Cardiac muscle cell (in vitro differentiated cells and primary cell): ENCODE results near the gene ASIC1. TPM values are rescaled to one million over a fixed set of nuclear protein-coding genes. Genes with fewer than 3 reads are reported as not detected.

Source experiments
- DNase-seq, 2 donors: peaks; one replicate each; pipeline versions ENCODE4 v3.0.0 to v3.0.0-alpha.2; 2010 to 2017; ENCODE audit warnings: low read depth in 1 of 2, low spot score in 1 of 2
- H3K27ac ChIP-seq: fragments of 200-600 bp; sonication (generic); 2 replicates; pipeline ENCODE4 v1.5.1; 2016
- H3K27me3 ChIP-seq: fragments of 200-600 bp; sonication (generic); 2 replicates; pipeline ENCODE4 v1.6.0; 2016; ENCODE audit warnings: control low read depth
- H3K36me3 ChIP-seq: fragments of 200-600 bp; sonication (generic); 2 replicates; pipeline ENCODE4 v1.5.1; 2016; ENCODE audit warnings: control low read depth
- H3K4me1 ChIP-seq: fragments of 200-600 bp; sonication (generic); 2 replicates; pipeline ENCODE4 v1.8.1; 2017; ENCODE audit warnings: low read depth, mild to moderate bottlenecking, mixed run types
- H3K4me3 ChIP-seq: fragments of 200-600 bp; sonication (generic); 2 replicates; pipeline ENCODE4 v1.5.1; 2016; ENCODE audit warnings: mild to moderate bottlenecking
- H3K9me3 ChIP-seq: fragments of 200-600 bp; sonication (generic); 2 replicates; pipeline ENCODE4 v1.5.1; 2017; ENCODE audit warnings: low read depth, mild to moderate bottlenecking, control low read depth
- polyA plus RNA-seq: library from polyadenylated mRNA; unstranded; fragments of >200 nt; fragmentation: Nextera tagmentation; extraction: Ambion mirVana; gene quantifications from 2 replicates; pipeline ENCODE4 v1.2.1, GENCODE V29; 2016
- total RNA-seq: library from RNA; depleted of rRNA; stranded (reverse); fragments of >200 nt; gene quantifications from 2 replicates; pipeline ENCODE4 v1.2.3, GENCODE V29; 2016
- TF ChIP-seq, protein P1 (sequence below): IDR thresholded peaks from 2 replicates; pipeline ENCODE4 v1.5.1; 2012; ENCODE audit warnings: low read depth, mild to moderate bottlenecking, low read length

The ASIC1 gene
- total and polyA plus RNA-seq, 2 experiments from 2014 or later: 4.6 to 7.0 TPM

DNA sequence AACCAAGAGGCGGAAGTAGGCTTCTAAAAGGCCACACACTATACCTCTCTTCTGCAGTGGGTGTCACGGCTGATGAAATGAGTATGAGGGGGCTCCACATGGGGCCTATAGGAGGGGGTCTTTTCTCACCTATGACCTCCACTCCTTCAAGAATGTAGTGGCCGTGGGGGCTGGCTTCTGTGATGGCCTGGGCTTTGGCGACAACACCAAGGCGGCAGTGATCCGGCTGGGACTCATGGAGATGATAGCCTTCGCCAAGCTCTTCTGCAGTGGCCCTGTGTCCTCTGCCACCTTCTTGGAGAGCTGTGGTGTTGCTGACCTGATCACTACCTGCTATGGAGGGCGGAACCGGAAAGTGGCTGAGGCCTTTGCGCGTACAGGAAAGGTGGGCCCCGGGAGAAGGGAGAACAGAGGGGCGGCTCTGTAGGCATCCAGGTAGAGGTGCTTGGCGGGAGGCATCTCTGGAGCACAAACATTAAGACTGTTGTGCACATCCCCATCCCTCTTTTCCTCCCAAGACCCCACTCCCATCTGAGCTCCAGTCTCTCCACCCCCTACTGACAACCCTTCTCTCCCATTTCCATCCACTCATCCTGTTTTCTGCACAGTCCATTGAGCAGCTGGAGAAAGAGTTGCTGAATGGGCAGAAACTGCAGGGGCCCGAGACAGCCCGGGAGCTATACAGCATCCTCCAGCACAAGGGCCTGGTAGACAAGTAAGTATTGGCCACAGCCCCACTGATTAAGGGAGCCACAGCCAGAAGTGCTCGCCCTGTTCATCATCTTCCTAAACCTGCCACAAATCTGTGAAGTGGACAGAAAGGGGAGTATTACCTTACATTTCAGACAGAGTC lies 50.2 kb downstream of the ASIC1 start:
- H3K27me3 ChIP-seq: no peaks in the 10 kb centered on the region
- no peaks in the 10 kb centered on the region for H3K36me3 ChIP-seq
- no peaks in the 10 kb centered on the region for H3K9me3 ChIP-seq
- H3K4me1 ChIP-seq: peaks cover 42% of the 10 kb centered on the region
- DNase-seq: no peak
- TF ChIP-seq, protein P1, sequence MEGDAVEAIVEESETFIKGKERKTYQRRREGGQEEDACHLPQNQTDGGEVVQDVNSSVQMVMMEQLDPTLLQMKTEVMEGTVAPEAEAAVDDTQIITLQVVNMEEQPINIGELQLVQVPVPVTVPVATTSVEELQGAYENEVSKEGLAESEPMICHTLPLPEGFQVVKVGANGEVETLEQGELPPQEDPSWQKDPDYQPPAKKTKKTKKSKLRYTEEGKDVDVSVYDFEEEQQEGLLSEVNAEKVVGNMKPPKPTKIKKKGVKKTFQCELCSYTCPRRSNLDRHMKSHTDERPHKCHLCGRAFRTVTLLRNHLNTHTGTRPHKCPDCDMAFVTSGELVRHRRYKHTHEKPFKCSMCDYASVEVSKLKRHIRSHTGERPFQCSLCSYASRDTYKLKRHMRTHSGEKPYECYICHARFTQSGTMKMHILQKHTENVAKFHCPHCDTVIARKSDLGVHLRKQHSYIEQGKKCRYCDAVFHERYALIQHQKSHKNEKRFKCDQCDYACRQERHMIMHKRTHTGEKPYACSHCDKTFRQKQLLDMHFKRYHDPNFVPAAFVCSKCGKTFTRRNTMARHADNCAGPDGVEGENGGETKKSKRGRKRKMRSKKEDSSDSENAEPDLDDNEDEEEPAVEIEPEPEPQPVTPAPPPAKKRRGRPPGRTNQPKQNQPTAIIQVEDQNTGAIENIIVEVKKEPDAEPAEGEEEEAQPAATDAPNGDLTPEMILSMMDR: no peak
- H3K4me3 ChIP-seq: no peak overlapping the region
- peak overlapping the region; percentile 97 for H3K27ac ChIP-seq

DNA sequence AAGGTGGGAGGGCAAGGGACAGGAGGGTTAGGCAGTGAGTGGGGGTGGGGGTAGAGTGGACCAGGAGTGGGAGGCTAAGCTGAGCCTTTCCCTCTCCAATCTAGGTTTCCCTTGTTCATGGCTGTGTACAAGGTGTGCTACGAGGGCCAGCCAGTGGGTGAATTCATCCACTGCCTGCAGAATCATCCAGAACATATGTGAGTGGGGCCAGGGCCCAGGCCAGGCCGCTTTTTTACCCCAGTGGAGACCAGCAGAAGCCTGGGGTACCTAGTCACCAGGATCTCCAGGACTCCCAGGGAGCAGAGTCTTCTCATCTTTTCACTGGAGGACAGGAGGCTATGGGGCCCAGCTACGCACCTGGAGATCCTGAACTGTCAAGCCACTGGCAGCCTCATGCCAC lies 51.9 kb downstream of the ASIC1 start:
- no peaks in the 10 kb centered on the region for H3K36me3 ChIP-seq
- peaks cover 31% of the 10 kb centered on the region for H3K4me1 ChIP-seq
- TF ChIP-seq, protein P1: no peak
- H3K9me3 ChIP-seq: no peaks in the 10 kb centered on the region
- DNase-seq: no peak
- no peak overlapping the region for H3K4me3 ChIP-seq
- peak overlapping the region; percentile 97 for H3K27ac ChIP-seq
- no peaks in the 10 kb centered on the region for H3K27me3 ChIP-seq

DNA sequence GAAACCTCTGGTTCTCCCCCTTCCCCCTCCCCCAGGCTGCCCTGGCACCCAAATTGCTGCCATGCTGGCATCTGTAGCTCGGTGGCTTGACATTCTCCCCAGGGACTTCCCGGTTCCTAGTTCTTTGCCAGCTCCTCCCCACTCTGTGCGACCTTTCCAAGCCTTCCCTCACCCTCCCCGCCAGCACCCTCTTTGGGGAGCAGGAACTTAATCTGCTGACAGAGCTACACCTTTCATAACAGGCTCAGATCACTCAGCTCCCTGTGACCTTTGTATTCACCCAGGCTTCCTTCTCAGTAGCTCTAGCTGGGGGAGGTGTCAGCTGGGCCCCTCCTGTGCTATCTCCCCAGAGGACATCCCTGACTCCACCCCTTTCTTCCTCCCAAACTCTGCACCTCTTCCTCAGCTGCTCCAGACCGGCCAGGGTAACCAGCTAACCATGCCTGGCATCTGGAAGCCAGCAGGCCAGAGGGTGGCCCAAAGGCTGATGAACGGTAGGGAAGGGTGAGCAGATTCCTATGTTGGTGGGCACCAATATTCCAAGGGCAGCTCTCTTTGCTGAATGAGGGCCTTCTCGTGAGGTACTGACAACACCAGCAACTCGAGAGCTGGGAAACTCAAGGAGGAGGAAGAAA lies 52.8 kb downstream of the ASIC1 start:
- H3K36me3 ChIP-seq: no peaks in the 10 kb centered on the region
- H3K4me3 ChIP-seq: no peak overlapping the region
- H3K27ac ChIP-seq: peak overlapping the region; percentile 97
- TF ChIP-seq, protein P1: no peak
- H3K9me3 ChIP-seq: no peaks in the 10 kb centered on the region
- no peak for DNase-seq
- H3K4me1 ChIP-seq: peaks cover 31% of the 10 kb centered on the region
- H3K27me3 ChIP-seq: no peaks in the 10 kb centered on the region

DNA sequence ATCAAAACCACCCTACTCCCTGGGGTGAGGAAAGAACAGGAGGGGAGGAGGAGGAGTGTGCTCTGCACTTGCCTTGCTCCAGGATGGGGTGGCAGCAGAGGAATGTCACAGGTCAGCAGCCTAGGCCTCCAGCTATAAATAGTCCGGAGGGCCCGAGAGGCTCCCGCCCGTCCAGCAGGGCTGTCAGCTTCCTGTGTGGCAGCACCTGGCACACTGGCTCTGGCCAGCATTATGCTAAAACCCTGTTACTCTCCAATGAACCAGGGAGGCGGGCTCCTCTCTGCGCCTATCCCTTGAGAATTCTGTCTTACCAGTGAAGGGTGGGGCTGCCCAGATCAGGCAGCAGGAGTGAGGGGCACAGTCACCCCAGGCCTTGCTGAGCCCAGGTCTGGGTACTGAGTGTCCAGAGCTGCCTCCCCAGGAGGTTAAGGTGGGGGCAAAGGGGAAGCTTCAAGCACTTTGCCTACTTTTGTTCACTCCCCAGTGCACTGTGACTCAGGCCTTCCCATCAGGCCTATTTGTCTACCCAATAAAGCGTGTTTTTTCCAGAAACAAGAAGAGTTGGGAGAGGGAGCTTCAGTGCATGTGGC lies 53.5 kb downstream of the ASIC1 start:
- Histone ChIP-seq H3K27ac (peak overlapping the region; percentile 97), H3K4me3 (no peak overlapping the region), H3K4me1 (peaks cover 31% of the 10 kb centered on the region), H3K36me3 (no peaks in the 10 kb centered on the region), H3K27me3 (no peaks in the 10 kb centered on the region), H3K9me3 (no peaks in the 10 kb centered on the region)
- peak in 1 of 2 donors; percentile 92 for DNase-seq
- TF ChIP-seq, protein P1: no peak

DNA sequence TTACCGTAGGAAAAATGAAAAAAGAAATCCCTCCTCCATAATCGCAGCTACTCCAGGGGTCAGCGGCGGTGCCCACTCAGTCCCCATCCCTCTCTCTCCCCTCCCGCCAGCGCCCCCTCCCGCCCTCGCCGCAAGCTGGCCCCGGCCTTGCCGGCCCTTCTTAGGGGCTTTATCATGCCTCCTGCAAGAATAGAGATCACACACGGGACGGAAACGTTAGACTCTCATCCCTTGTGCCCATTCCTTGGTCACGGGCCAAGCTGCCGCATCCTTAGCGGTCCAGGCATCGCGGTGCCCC lies 53.9 kb downstream of the ASIC1 start:
- H3K27ac ChIP-seq: peak overlapping the region; percentile 97
- no peaks in the 10 kb centered on the region for H3K36me3 ChIP-seq
- TF ChIP-seq, protein P1: no peak
- no peak overlapping the region for H3K4me3 ChIP-seq
- H3K27me3 ChIP-seq: no peaks in the 10 kb centered on the region
- DNase-seq: no peak
- H3K9me3 ChIP-seq: no peaks in the 10 kb centered on the region
- H3K4me1 ChIP-seq: peaks cover 32% of the 10 kb centered on the region
